IPS-15b (cell line): ENCODE measurements around the gene CPED1.

Source experiments
- H3K27me3 ChIP-seq: one replicate; pipeline ENCODE4 v1.6.1; 2013; ENCODE audit warnings: low read length; ENCODE audit not compliant: control insufficient read depth, insufficient read depth
- H3K36me3 ChIP-seq: one replicate; pipeline ENCODE4 v1.6.1; 2013; ENCODE audit warnings: low read length; ENCODE audit not compliant: control insufficient read depth, insufficient read depth
- H3K4me1 ChIP-seq: one replicate; pipeline ENCODE4 v1.6.1; 2013; ENCODE audit warnings: mild to moderate bottlenecking, low read length; ENCODE audit not compliant: control insufficient read depth, insufficient read depth
- H3K4me3 ChIP-seq: one replicate; pipeline ENCODE4 v1.5.1; 2013; ENCODE audit warnings: low read depth, low read length
- H3K9ac ChIP-seq: one replicate; pipeline ENCODE4 v1.6.1; 2013; ENCODE audit warnings: low read depth, mild to moderate bottlenecking, low read length
- H3K9me3 ChIP-seq: one replicate; pipeline ENCODE4 v1.6.1; 2013; ENCODE audit warnings: mild to moderate bottlenecking, low read length; ENCODE audit not compliant: control insufficient read depth, insufficient read depth

Gene CPED1

GRCh38 chr7:121266307-121266894 lies 277.9 kb downstream of the CPED1 start:
- H3K36me3 ChIP-seq, result no peaks in the 10 kb centered on the region
- no peak overlapping the region for H3K9ac ChIP-seq
- H3K4me1 ChIP-seq, result no peaks in the 10 kb centered on the region
- H3K27me3 ChIP-seq, result no peaks in the 10 kb centered on the region
- no peak overlapping the region for H3K4me3 ChIP-seq
- H3K9me3 ChIP-seq, result no peaks in the 10 kb centered on the region

DNA sequence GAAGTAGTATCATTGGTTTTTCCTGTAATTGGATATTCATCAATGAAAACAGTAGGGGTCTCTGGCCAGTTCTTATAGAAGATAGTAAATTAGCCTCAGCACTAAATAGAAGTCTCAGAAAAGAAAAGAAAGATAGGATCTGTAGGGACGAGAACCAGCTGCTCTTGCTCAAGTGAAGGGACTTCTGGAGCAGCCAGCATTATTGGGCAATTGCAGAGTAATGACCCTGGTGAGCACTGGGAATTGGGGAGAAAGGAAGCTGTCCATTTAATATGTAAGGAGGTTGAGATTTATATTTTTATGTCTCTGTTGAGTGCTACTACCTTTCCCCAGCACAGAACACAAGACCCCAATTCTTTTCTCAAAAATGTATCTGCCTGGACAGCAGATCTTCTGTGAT lies 279.1 kb downstream of the CPED1 start:
- H3K4me3 ChIP-seq, result no peak overlapping the region
- H3K36me3 ChIP-seq, result no peaks in the 10 kb centered on the region
- H3K27me3 ChIP-seq, result no peaks in the 10 kb centered on the region
- H3K4me1 ChIP-seq, result no peaks in the 10 kb centered on the region
- H3K9ac ChIP-seq, result no peak overlapping the region
- no peaks in the 10 kb centered on the region for H3K9me3 ChIP-seq

DNA sequence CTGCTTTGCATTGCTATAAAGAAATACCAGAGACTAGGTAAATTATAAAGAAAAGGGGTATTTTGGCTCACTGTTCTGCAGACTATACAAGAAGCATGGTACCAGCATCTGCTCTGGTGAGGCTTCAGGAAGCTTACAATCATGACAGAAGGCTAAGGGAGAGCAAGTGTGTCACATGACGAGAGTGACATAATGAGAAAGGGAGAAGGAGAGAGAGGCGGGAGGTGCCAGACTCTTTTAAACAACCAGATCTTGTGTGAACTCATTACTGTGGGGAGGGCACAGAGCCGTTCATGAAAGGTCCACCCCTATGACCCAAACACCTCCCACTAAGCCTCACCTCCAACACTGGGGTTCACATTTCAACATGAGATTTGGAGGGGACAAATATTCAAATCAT lies 281.3 kb downstream of the CPED1 start:
- Histone ChIP-seq H3K9ac (no peak overlapping the region), H3K36me3 (no peaks in the 10 kb centered on the region), H3K4me1 (no peaks in the 10 kb centered on the region), H3K27me3 (no peaks in the 10 kb centered on the region), H3K9me3 (no peaks in the 10 kb centered on the region), H3K4me3 (no peak overlapping the region)

GRCh38 chr7:121271098-121271497 lies 282.6 kb downstream of the CPED1 start:
- H3K36me3 ChIP-seq, result no peaks in the 10 kb centered on the region

DNA sequence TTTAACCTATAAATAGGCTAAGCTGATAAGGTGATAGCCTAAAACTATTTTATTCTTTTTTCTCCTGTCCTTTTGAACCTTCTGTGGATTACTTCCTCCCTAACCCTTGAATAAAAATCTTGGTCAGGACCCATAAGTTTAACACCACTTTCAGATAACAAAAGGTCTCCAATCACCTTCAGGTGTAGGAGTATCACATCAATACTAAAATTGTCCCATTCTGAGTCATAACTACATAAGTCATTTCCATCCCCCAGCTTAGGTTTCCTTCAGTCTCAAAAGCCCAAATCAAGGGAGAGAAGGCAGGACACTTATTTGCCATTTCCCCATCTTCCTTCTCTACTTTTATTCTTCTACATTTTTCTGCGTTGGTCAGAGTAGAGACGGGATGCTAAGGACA lies 283.4 kb downstream of the CPED1 start:
- Histone ChIP-seq H3K9ac (no peak overlapping the region), H3K27me3 (no peaks in the 10 kb centered on the region), H3K36me3 (no peaks in the 10 kb centered on the region), H3K4me1 (no peaks in the 10 kb centered on the region), H3K4me3 (no peak overlapping the region), H3K9me3 (no peaks in the 10 kb centered on the region)

More at GRCh38 chr7:121271098-121271497, 282.6 kb downstream of the CPED1 start:
- no peaks in the 10 kb centered on the region for H3K9me3 ChIP-seq
- no peaks in the 10 kb centered on the region for H3K4me1 ChIP-seq
- H3K9ac ChIP-seq, result no peak overlapping the region
- H3K4me3 ChIP-seq, result no peak overlapping the region
- no peaks in the 10 kb centered on the region for H3K27me3 ChIP-seq

DNA sequence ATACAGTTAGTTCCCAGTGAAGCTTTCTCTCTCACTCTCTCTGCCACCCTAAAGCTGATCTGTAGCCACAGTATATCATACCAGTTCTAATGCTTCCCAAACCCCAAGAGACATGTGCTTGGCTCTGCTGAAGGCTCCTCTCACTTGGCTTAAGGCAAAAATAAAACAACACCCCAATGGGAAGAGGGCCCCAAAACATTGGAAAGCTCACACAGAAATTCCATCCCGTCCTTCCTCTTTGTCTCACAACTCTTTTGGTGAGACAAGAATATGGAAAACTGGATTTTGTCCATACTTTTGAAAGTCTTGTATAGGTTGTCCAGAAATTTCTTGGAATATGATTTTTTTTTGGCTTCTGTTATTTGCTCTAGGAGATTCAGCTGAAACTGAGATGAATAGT lies 284.2 kb downstream of the CPED1 start:
- Histone ChIP-seq H3K36me3 (no peaks in the 10 kb centered on the region), H3K4me1 (no peaks in the 10 kb centered on the region), H3K9ac (no peak overlapping the region), H3K9me3 (no peaks in the 10 kb centered on the region), H3K27me3 (no peaks in the 10 kb centered on the region), H3K4me3 (no peak overlapping the region)

- no peaks in the 10 kb centered on the region for H3K27me3 ChIP-seq
- H3K36me3 ChIP-seq, result no peaks in the 10 kb centered on the region
- H3K4me1 ChIP-seq, result peaks cover 6% of the 10 kb centered on the region
- H3K9me3 ChIP-seq, result no peaks in the 10 kb centered on the region
- no peak overlapping the region for H3K9ac ChIP-seq
- no peak overlapping the region for H3K4me3 ChIP-seq
Observed at GRCh38 chr7:121273467-121274167, 285.1 kb downstream of the CPED1 start.

DNA sequence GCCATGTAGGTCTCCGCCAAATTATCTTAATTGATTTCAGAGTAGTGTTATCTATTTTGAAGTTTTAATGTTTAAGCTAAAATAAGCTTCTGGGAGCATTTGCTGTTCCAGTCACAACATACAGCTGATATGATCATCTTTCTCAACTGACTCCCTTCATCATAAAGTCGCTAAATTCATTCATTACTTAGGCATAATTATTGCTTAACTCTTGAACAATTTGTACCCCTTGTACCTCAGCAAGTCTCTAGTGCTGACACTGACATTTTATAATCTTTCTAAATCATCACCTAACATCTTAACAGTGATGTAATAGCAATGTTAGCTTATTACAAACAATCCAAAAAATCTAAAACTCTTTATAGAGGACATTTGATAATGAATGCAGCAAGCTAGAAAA lies 286.0 kb downstream of the CPED1 start:
- no peak overlapping the region for H3K9ac ChIP-seq
- no peaks in the 10 kb centered on the region for H3K9me3 ChIP-seq
- peaks cover 10% of the 10 kb centered on the region for H3K4me1 ChIP-seq
- no peaks in the 10 kb centered on the region for H3K27me3 ChIP-seq
- H3K36me3 ChIP-seq, result no peaks in the 10 kb centered on the region
- no peak overlapping the region for H3K4me3 ChIP-seq

DNA sequence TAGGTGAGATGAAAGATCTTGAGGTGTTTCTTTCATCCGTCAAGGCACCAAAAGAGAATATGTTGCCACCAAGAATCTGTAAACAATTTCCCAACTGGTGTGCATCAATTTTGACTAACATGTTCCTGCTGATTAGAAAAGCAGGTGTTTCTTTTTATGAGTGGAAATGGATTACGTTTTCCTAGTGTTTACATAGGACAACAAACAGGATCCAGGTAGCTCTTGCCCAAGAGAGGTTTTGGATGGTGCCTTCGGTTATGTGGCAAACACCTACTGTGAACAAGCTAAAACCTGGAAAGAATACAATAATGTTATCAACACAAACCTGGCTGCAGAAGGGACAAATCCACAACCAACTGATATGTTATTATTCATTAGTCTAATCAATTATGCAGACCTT lies 286.7 kb downstream of the CPED1 start:
- Histone ChIP-seq H3K27me3 (no peaks in the 10 kb centered on the region), H3K9me3 (no peaks in the 10 kb centered on the region), H3K4me1 (peaks cover 10% of the 10 kb centered on the region), H3K36me3 (no peaks in the 10 kb centered on the region), H3K4me3 (no peak overlapping the region), H3K9ac (no peak overlapping the region)

DNA sequence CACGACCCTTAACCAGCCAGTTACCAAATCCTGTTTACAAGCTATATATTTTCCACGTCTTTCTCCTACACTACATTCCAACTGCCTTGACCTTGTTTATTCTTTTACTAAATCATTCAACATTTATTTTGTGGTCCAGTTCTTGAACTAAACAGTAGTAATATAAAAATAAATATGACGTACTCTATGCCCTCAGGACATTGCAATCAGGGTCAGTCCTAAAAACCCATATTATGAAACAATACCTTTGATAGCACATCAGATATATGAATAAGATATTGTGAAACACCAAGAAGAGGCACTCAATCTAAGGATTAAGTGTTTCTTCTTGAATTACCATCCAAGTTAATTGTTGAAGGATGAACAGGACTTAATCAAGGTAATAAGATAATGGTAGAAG lies 287.8 kb downstream of the CPED1 start:
- H3K4me1 ChIP-seq, result peaks cover 10% of the 10 kb centered on the region
- no peaks in the 10 kb centered on the region for H3K36me3 ChIP-seq

GRCh38 chr7:121278120-121279021 lies 289.9 kb downstream of the CPED1 start:
- Histone ChIP-seq H3K9me3 (no peaks in the 10 kb centered on the region), H3K4me3 (no peak overlapping the region)

More for the DNA sequence above, 287.8 kb downstream of the CPED1 start:
- Histone ChIP-seq H3K9me3 (no peaks in the 10 kb centered on the region), H3K27me3 (no peaks in the 10 kb centered on the region), H3K9ac (no peak overlapping the region), H3K4me3 (no peak overlapping the region)

More at GRCh38 chr7:121278120-121279021, 289.9 kb downstream of the CPED1 start:
- Histone ChIP-seq H3K36me3 (no peaks in the 10 kb centered on the region), H3K4me1 (peaks cover 10% of the 10 kb centered on the region), H3K9ac (no peak overlapping the region), H3K27me3 (no peaks in the 10 kb centered on the region)
